HG03095 (cell line): ENCODE measurements around the gene ZBTB39.

Source experiments
- ATAC-seq: cut with Tn5 transposase; IDR thresholded peaks from one replicate; pipeline ENCODE4 v1.9.1; 2021; ENCODE audit warnings: moderate library complexity; ENCODE audit not compliant: unreplicated experiment

ZBTB39 gene

GRCh38 chr12:56951582-56952339 lies 54.6 kb downstream of the ZBTB39 start:
- no peak for ATAC-seq

- ATAC-seq: no peak
Measured at GRCh38 chr12:56948881-56949280, 57.5 kb downstream of the ZBTB39 start.
